BJ (cell line): ENCODE data around the gene PTMA. TPM values are rescaled to one million over a fixed set of nuclear protein-coding genes. Genes with fewer than 3 reads are reported as not detected.

Experiments
- CTCF ChIA-PET: fragments of 350-600 bp; formaldehyde crosslinking; extraction: SDS; loops from one replicate; lab custom pipeline; 2021; ENCODE audit warnings: antibody characterized with exemption, inconsistent platforms; lab: Yijun Ruan, JAX
- POLR2A ChIA-PET: fragments of 300-600 bp; sonication (Branson Sonifier 250); formaldehyde crosslinking; extraction: SDS; loops from one replicate; lab custom pipeline; 2021; ENCODE audit warnings: antibody characterized with exemption; lab: Charles Lee
- DNase-seq: peaks from one replicate; pipeline ENCODE4 v3.0.0-alpha.2; 2011; ENCODE audit warnings: low read depth
- H3K27me3 ChIP-seq: 2 replicates; pipeline ENCODE4 v1.6.0; 2011; ENCODE audit warnings: low read length; ENCODE audit not compliant: control insufficient read depth, insufficient read depth
- H3K36me3 ChIP-seq: 2 replicates; pipeline ENCODE4 v1.5.1; 2011; ENCODE audit warnings: low read length; ENCODE audit not compliant: control insufficient read depth, insufficient read depth
- H3K4me3 ChIP-seq: 2 replicates; pipeline ENCODE4 v1.5.1; 2011; ENCODE audit warnings: low read depth, mild to moderate bottlenecking, control low read depth, low read length
- polyA plus RNA-seq: library from polyadenylated mRNA; depleted of rRNA; stranded (reverse); fragments of >200 nt; gene quantifications from 2 replicates; pipeline ENCODE4 v1.2.3, GENCODE V29; 2011
- TF ChIP-seq, protein P1 (sequence below): IDR thresholded peaks from 2 replicates; pipeline ENCODE4 v1.5.1; 2011; ENCODE audit warnings: low read depth, mild to moderate bottlenecking, control low read depth, inconsistent platforms, low read length, moderate library complexity; ENCODE audit not compliant: insufficient read depth

Gene PTMA
- polyA plus RNA-seq, 1 experiment, result 363 TPM

DNA sequence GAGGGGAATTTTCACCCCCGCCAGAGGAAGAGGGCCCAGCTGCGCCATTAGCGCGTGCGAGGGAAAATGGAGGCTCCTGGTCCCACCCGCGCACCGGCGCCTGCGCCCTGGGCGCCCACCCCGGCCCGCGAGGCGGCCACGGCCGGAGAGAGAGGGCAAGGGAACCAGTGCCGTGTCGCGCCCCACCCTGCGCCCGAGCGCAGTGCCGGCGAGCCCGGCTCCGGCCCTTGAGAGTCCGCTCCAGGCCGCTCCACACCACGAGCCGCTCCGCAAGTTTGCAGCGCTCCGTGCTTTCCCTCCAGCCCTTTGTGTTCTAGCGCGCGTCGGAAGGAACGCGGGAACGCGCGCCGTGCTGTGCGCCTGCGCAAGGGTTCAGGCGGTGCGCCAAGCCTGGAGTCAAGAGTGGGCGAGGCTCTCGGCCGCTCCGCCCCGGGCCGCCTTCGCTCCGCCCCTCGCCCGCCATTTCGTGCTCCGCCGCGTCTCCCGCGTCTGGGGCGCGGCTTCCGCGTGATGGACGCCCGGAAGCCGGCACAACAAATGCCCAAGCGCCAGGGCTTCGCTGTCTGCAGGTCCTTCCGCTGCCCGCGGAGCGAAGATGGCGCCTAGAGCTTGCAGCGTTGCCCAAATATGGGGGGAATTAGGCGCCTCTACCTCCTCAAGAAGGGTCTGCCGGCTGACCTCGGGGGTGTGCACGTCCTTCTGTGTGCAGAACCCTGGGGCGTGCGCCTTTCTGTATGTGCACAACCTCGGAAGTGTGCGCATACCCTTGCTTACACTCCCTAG lies 46.1 kb upstream of the PTMA start:
- Histone ChIP-seq H3K27me3 (no peaks in the 10 kb centered on the region), H3K4me3 (peak overlapping the region; percentile 35), H3K36me3 (no peaks in the 10 kb centered on the region)
- ChIA-PET CTCF (interaction anchor here (1.2 kb wide), 1 partner anchor 11 kb away, joined by 4 read pairs; no protein-coding TSS in a partner anchor), POLR2A (no interaction called here)
- DNase-seq, result peak; percentile 59
- TF ChIP-seq, protein P1, sequence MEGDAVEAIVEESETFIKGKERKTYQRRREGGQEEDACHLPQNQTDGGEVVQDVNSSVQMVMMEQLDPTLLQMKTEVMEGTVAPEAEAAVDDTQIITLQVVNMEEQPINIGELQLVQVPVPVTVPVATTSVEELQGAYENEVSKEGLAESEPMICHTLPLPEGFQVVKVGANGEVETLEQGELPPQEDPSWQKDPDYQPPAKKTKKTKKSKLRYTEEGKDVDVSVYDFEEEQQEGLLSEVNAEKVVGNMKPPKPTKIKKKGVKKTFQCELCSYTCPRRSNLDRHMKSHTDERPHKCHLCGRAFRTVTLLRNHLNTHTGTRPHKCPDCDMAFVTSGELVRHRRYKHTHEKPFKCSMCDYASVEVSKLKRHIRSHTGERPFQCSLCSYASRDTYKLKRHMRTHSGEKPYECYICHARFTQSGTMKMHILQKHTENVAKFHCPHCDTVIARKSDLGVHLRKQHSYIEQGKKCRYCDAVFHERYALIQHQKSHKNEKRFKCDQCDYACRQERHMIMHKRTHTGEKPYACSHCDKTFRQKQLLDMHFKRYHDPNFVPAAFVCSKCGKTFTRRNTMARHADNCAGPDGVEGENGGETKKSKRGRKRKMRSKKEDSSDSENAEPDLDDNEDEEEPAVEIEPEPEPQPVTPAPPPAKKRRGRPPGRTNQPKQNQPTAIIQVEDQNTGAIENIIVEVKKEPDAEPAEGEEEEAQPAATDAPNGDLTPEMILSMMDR, result no peak

DNA sequence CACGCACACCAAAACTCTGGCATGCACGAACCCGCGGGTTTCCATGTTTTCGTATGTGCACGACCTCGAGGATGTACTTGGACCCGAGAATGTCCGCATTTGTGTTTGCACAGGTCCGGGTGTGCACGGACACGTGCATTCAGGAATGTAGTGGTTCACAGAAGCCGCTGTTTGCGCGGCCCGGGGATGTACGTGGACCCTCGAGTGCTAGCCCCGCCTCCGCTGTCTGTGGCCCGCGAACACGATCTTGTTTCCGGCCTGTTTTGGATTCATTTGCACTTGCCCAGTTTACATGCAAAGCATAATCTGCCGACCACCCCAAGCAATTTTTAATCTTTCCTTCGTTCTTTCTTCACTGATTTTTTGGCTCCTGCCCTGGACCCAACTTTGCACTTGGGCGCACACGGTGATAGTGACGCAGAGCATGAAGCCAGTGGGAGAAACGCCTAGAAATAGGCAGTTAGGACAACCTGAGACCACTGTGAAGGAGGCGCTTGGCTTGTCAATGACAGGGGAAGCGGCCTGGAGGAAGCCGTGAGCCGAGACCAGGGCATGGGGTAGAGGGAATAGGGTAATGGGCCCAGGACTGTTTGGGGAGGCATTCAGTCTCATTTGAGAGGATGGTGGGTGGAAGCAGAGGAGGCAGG lies 45.4 kb upstream of the PTMA start:
- CTCF ChIA-PET, result interaction anchor here (5.9 kb wide), 1 partner anchor 13 kb away, joined by 44 read pairs; no protein-coding TSS in a partner anchor
- TF ChIP-seq, protein P1, result no peak
- H3K36me3 ChIP-seq, result no peaks in the 10 kb centered on the region
- H3K4me3 ChIP-seq, result no peak overlapping the region
- no peak for DNase-seq
- no peaks in the 10 kb centered on the region for H3K27me3 ChIP-seq
- POLR2A ChIA-PET, result no interaction called here

DNA sequence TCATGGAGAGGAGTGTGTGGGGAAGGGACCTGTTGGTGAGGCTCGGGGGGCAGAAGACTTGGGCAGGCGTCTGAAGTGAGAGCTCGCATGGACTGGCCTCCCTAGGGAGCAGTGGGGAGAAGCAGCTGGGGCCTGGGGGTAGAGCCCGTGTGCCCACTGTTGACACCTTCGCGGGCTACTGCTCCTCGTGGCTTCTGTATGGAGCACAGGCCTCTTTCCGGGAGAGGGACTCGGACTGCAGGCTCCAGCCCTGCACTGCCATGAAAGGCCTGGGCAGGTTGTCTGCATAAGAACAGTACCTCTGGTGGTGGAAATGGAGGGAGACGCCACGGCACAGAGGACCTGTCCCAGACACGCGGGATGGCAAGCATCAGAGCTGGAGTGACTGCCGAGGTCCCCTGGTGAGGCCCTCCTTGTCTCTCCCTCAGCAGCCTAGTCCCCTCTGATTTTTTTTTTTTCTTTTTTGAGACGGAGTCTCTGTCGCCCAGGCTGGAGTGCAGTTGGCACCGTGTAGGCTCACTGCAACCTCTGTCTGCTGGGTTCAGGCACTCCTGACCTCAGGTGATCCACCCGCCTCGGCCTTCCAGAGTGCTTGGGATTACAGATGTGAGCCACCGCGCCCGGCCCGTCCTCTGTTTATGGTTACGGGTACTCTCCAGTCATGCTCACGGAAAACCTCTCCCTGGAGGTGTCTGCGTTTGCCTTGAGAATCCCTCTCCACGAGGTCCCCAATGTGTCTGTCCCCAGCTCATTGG lies 44.7 kb upstream of the PTMA start:
- Histone ChIP-seq H3K27me3 (no peaks in the 10 kb centered on the region), H3K36me3 (no peaks in the 10 kb centered on the region), H3K4me3 (no peak overlapping the region)
- POLR2A ChIA-PET, result no interaction called here
- TF ChIP-seq, protein P1, result no peak
- no peak for DNase-seq
- CTCF ChIA-PET, result interaction anchor here (0.6 to 5.9 kb wide), 3 partner anchors 9 to 540 kb away, joined by 3 to 44 read pairs (median 3); no protein-coding TSS in a partner anchor

DNA sequence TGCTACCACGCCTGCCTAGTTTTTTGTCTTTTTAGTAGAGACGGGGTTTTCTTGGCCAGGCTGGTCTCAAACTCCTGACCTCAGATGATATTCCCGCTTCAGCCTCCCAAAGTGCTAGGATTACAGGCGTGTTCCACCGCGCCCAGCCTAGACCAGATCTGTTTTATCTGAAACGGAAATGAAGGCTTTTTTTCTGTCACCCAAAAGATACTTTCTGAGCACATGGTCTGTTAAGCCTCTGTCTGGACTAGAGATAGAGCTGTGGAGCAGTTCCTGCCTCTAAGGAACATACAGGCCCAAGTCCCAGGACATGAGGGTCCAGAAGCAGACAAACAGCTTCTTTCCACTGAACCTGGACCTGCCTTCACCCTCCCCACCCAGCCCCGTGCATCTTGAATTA lies 43.6 kb upstream of the PTMA start:
- ChIA-PET POLR2A (no interaction called here), CTCF (interaction anchor here (1.5 to 13.7 kb wide), 3 partner anchors 11 to 53 kb away, joined by 4 to 409 read pairs (median 44); no protein-coding TSS in a partner anchor)
- H3K27me3 ChIP-seq, result no peaks in the 10 kb centered on the region
- no peak overlapping the region for H3K4me3 ChIP-seq
- H3K36me3 ChIP-seq, result no peaks in the 10 kb centered on the region
- TF ChIP-seq, protein P1, result no peak
- DNase-seq, result no peak
